Stomach smooth muscle (tissue), 2 donors: ENCODE results near the gene DOCK9.
A peak's percentile ranks its signal among the peaks of the same experiment; 100 is the strongest.

Experiments
- H3K27ac ChIP-seq: one replicate; pipeline ENCODE4 v1.7.0; 2013; ENCODE audit warnings: mild to moderate bottlenecking, low read length, inconsistent platforms
- H3K27me3 ChIP-seq, 2 donors: one replicate each; pipeline ENCODE4 v1.7.0; 2013; ENCODE audit warnings: low read length in 2 of 2; ENCODE audit not compliant: insufficient read depth in 2 of 2, control insufficient read depth in 1 of 2
- H3K36me3 ChIP-seq, 2 donors: one replicate each; pipeline ENCODE4 v1.7.0; 2013; ENCODE audit warnings: low read length in 2 of 2; ENCODE audit not compliant: control insufficient read depth in 2 of 2, insufficient read depth in 2 of 2
- H3K4me1 ChIP-seq: one replicate; pipeline ENCODE4 v1.7.0; 2013; ENCODE audit warnings: low read length; ENCODE audit not compliant: control insufficient read depth, insufficient read depth
- H3K4me3 ChIP-seq, 2 donors: one replicate each; pipeline ENCODE4 v1.7.0; 2013; ENCODE audit warnings: low read length in 2 of 2
- H3K9ac ChIP-seq, 2 donors: one replicate each; pipeline ENCODE4 v1.7.0; 2013; ENCODE audit warnings: low read length in 2 of 2, mild to moderate bottlenecking in 1 of 2
- H3K9me3 ChIP-seq, 2 donors: one replicate each; pipeline ENCODE4 v1.7.0; 2013; ENCODE audit warnings: low read length in 2 of 2; ENCODE audit not compliant: control insufficient read depth in 2 of 2
- donor health status: healthy.
- donor health status: Pancreatic carcinoma.

Gene DOCK9

GRCh38 chr13:98959786-98960605 lies 17.9 kb downstream of the DOCK9 start:
- no peaks in the 10 kb centered on the region for H3K27me3 ChIP-seq
- H3K4me1 ChIP-seq, result peaks cover 42% of the 10 kb centered on the region
- H3K27ac ChIP-seq, result peak overlapping the region; percentile 33
- H3K9me3 ChIP-seq, result no peaks in the 10 kb centered on the region
- no peaks in the 10 kb centered on the region for H3K36me3 ChIP-seq
- no peak overlapping the region for H3K9ac ChIP-seq
- no peak overlapping the region for H3K4me3 ChIP-seq

GRCh38 chr13:98959291-98959690 lies 18.6 kb downstream of the DOCK9 start:
- no peak overlapping the region for H3K4me3 ChIP-seq
- H3K27ac ChIP-seq, result no peak overlapping the region
- no peak overlapping the region for H3K9ac ChIP-seq
- H3K27me3 ChIP-seq, result no peaks in the 10 kb centered on the region
- peaks cover 0 to 1% of the 10 kb centered on the region in 2 donors for H3K36me3 ChIP-seq
- peaks cover 35% of the 10 kb centered on the region for H3K4me1 ChIP-seq
- H3K9me3 ChIP-seq, result no peaks in the 10 kb centered on the region

- no peak overlapping the region for H3K27ac ChIP-seq
- no peaks in the 10 kb centered on the region for H3K27me3 ChIP-seq
These were observed 19.4 kb downstream of the DOCK9 start for GRCh38 chr13:98958443-98958794.

GRCh38 chr13:98957731-98958442 lies 20.0 kb downstream of the DOCK9 start:
- H3K4me3 ChIP-seq, result no peak overlapping the region
- peaks cover 23% of the 10 kb centered on the region for H3K4me1 ChIP-seq
- H3K9me3 ChIP-seq, result no peaks in the 10 kb centered on the region
- no peak overlapping the region for H3K9ac ChIP-seq
- peaks cover 0 to 4% of the 10 kb centered on the region in 2 donors for H3K36me3 ChIP-seq
- H3K27ac ChIP-seq, result no peak overlapping the region
- no peaks in the 10 kb centered on the region for H3K27me3 ChIP-seq

More at GRCh38 chr13:98958443-98958794, 19.4 kb downstream of the DOCK9 start:
- H3K4me1 ChIP-seq, result peaks cover 27% of the 10 kb centered on the region
- no peak overlapping the region for H3K4me3 ChIP-seq
- no peak overlapping the region for H3K9ac ChIP-seq
- H3K9me3 ChIP-seq, result no peaks in the 10 kb centered on the region
- H3K36me3 ChIP-seq, result peaks cover 0 to 4% of the 10 kb centered on the region in 2 donors

- peaks cover 8% of the 10 kb centered on the region for H3K4me1 ChIP-seq
- H3K36me3 ChIP-seq, result peaks cover 0 to 4% of the 10 kb centered on the region in 2 donors
- H3K9me3 ChIP-seq, result no peaks in the 10 kb centered on the region
- no peaks in the 10 kb centered on the region for H3K27me3 ChIP-seq
- H3K4me3 ChIP-seq, result no peak overlapping the region
- no peak overlapping the region for H3K9ac ChIP-seq
- no peak overlapping the region for H3K27ac ChIP-seq
These were observed 22.5 kb downstream of the DOCK9 start for GRCh38 chr13:98955336-98955735.

GRCh38 chr13:98954313-98954712 lies 23.6 kb downstream of the DOCK9 start:
- Histone ChIP-seq H3K4me3 (no peak overlapping the region), H3K36me3 (peaks cover 0 to 4% of the 10 kb centered on the region in 2 donors), H3K4me1 (no peaks in the 10 kb centered on the region), H3K9me3 (no peaks in the 10 kb centered on the region), H3K9ac (no peak overlapping the region), H3K27me3 (no peaks in the 10 kb centered on the region), H3K27ac (no peak overlapping the region)

- no peaks in the 10 kb centered on the region for H3K27me3 ChIP-seq
- H3K9me3 ChIP-seq, result no peaks in the 10 kb centered on the region
- H3K36me3 ChIP-seq, result peaks cover 0 to 4% of the 10 kb centered on the region in 2 donors
- H3K4me1 ChIP-seq, result no peaks in the 10 kb centered on the region
- H3K9ac ChIP-seq, result no peak overlapping the region
- no peak overlapping the region for H3K4me3 ChIP-seq
- no peak overlapping the region for H3K27ac ChIP-seq
These were observed 26.6 kb downstream of the DOCK9 start for GRCh38 chr13:98951266-98951665.

- H3K27me3 ChIP-seq, result no peaks in the 10 kb centered on the region
- no peak overlapping the region for H3K27ac ChIP-seq
- H3K36me3 ChIP-seq, result peaks cover 0 to 4% of the 10 kb centered on the region in 2 donors
- H3K4me1 ChIP-seq, result no peaks in the 10 kb centered on the region
- H3K9ac ChIP-seq, result no peak overlapping the region
- no peaks in the 10 kb centered on the region for H3K9me3 ChIP-seq
- no peak overlapping the region for H3K4me3 ChIP-seq
These were observed 27.2 kb downstream of the DOCK9 start for GRCh38 chr13:98950705-98951104.

GRCh38 chr13:98947925-98948324 lies 29.9 kb downstream of the DOCK9 start:
- no peaks in the 10 kb centered on the region for H3K9me3 ChIP-seq
- no peak overlapping the region for H3K9ac ChIP-seq
- H3K4me1 ChIP-seq, result no peaks in the 10 kb centered on the region
- H3K27me3 ChIP-seq, result no peaks in the 10 kb centered on the region
- no peak overlapping the region for H3K4me3 ChIP-seq
- H3K27ac ChIP-seq, result no peak overlapping the region
- H3K36me3 ChIP-seq, result no peaks in the 10 kb centered on the region

- H3K4me1 ChIP-seq, result no peaks in the 10 kb centered on the region
- H3K9me3 ChIP-seq, result no peaks in the 10 kb centered on the region
- no peak overlapping the region for H3K4me3 ChIP-seq
- H3K36me3 ChIP-seq, result no peaks in the 10 kb centered on the region
- no peaks in the 10 kb centered on the region for H3K27me3 ChIP-seq
- no peak overlapping the region for H3K9ac ChIP-seq
- H3K27ac ChIP-seq, result no peak overlapping the region
These were observed 31.8 kb downstream of the DOCK9 start for GRCh38 chr13:98945863-98946605.
